Activated T-helper 17 cell treated with anti-CD3 and anti-CD28 coated beads, Interleukin-2, amount 50 U/mL, for 72 hours (primary cell): Measurements from ENCODE around the gene RPS15. TPM values are rescaled to one million over a fixed set of nuclear protein-coding genes. Genes with fewer than 3 reads are reported as not detected.

Experiments used
- total RNA-seq, 2 donors: library from RNA; stranded (reverse); gene quantifications; one replicate each; pipeline ENCODE4 v1.2.3, GENCODE V29; 2022

Gene RPS15
- total RNA-seq, 2 donors from 2014 or later = 1,611 to 1,688 TPM

Other genes starting within 250 kb of the RPS15 start
- gene STK11, start 232.6 kb upstream of the RPS15 start, total RNA-seq = 10 to 100 TPM; 77.0 to 86.6 TPM
- gene CBARP, start 200.4 kb upstream of the RPS15 start, total RNA-seq = 1 to 10 TPM in 1 of 2 donors, under 1 TPM in 1; 0.77 to 1.4 TPM
- gene ATP5F1D, start 196.6 kb upstream of the RPS15 start, total RNA-seq = 100 to 1,000 TPM; 148 to 210 TPM
- 10 to 100 TPM; 51.4 to 56.8 TPM for gene MIDN, start 189.8 kb upstream of the RPS15 start, total RNA-seq
- gene CIRBP, start 169.1 kb upstream of the RPS15 start, total RNA-seq = 100 to 1,000 TPM; 150 to 172 TPM
- 10 to 100 TPM; 52.9 to 85.9 TPM for gene FAM174C, start 162.9 kb upstream of the RPS15 start, total RNA-seq
- not detected for gene EFNA2, start 152.5 kb upstream of the RPS15 start, total RNA-seq
- 10 to 100 TPM; 51.5 to 87.9 TPM for gene NDUFS7, start 54.5 kb upstream of the RPS15 start, total RNA-seq
- gene GAMT, start 36.9 kb upstream of the RPS15 start, total RNA-seq = 10 to 100 TPM in 1 of 2 donors, 1 to 10 TPM in 1; 4.9 to 11.2 TPM
- gene DAZAP1, start 30.8 kb upstream of the RPS15 start, total RNA-seq = 100 to 1,000 TPM; 161 to 271 TPM
- under 1 TPM; 0.04 to 0.21 TPM for gene APC2, start 11.7 kb downstream of the RPS15 start, total RNA-seq
- 10 to 100 TPM; 36.5 to 37.2 TPM for gene C19orf25, start 40.8 kb downstream of the RPS15 start, total RNA-seq
- 1 to 10 TPM; 2.4 to 7.8 TPM for gene PCSK4, start 52.0 kb downstream of the RPS15 start, total RNA-seq
- gene REEP6, start 52.8 kb downstream of the RPS15 start, total RNA-seq = 1 to 10 TPM; 1.7 to 2.2 TPM
- 1 to 10 TPM; 3.0 to 3.9 TPM for gene ADAMTSL5, start 74.6 kb downstream of the RPS15 start, total RNA-seq
- gene PLK5, start 85.7 kb downstream of the RPS15 start, total RNA-seq = not detected
- gene MEX3D, start 129.9 kb downstream of the RPS15 start, total RNA-seq = 1 to 10 TPM; 6.7 to 8.2 TPM
- gene MBD3, start 154.5 kb downstream of the RPS15 start, total RNA-seq = 100 to 1,000 TPM in 1 of 2 donors, 10 to 100 TPM in 1; 71.5 to 128 TPM
- 100 to 1,000 TPM; 120 to 209 TPM for gene UQCR11, start 167.1 kb downstream of the RPS15 start, total RNA-seq
- 10 to 100 TPM; 53.6 to 87.0 TPM for gene TCF3, start 214.2 kb downstream of the RPS15 start, total RNA-seq